NCI-H2171 treated with DMSO at 0.1 percent for 48 hours (cell line): ENCODE measurements around the gene TMEM63A.
"Not testable (repeated sequence)": the region's sequence is repeated elsewhere in the genome, so short reads cannot be mapped to it uniquely, and the experiment has no call there.

Source experiments
- DNase-seq: peaks from one replicate; lab custom pipeline; 2025; lab: John Stamatoyannopoulos, UW

TMEM63A gene

GRCh38 chr1:225845571-225846259, 36.5 kb downstream of the TMEM63A start:
- DNase-seq, result peak; percentile 51

GRCh38 chr1:225845097-225845496, 37.1 kb downstream of the TMEM63A start:
- no peak for DNase-seq

- DNase-seq, result no peak
Measured at GRCh38 chr1:225844236-225845061, 37.7 kb downstream of the TMEM63A start.

- no peak for DNase-seq
Measured at GRCh38 chr1:225843426-225843795, 38.8 kb downstream of the TMEM63A start.

GRCh38 chr1:225842788-225843425, 39.3 kb downstream of the TMEM63A start:
- DNase-seq, result no peak

- no peak for DNase-seq
Measured at GRCh38 chr1:225842074-225842473, 40.1 kb downstream of the TMEM63A start.

- no peak for DNase-seq
Measured at GRCh38 chr1:225840713-225841112, 41.5 kb downstream of the TMEM63A start.

GRCh38 chr1:225840223-225840610, 42.0 kb downstream of the TMEM63A start:
- DNase-seq, result no peak

GRCh38 chr1:225838793-225839192, 43.4 kb downstream of the TMEM63A start:
- no peak for DNase-seq

- DNase-seq, result not testable (repeated sequence)
Measured at GRCh38 chr1:225836296-225836695, 45.9 kb downstream of the TMEM63A start.

GRCh38 chr1:225835856-225836255, 46.3 kb downstream of the TMEM63A start:
- no peak for DNase-seq

GRCh38 chr1:225834417-225835329, 47.5 kb downstream of the TMEM63A start:
- peak; percentile 94 for DNase-seq

- no peak for DNase-seq
Measured at GRCh38 chr1:225830841-225831240, 51.3 kb downstream of the TMEM63A start.

- DNase-seq, result no peak
Measured at GRCh38 chr1:225828706-225829345, 53.4 kb downstream of the TMEM63A start.

- no peak for DNase-seq
Measured at GRCh38 chr1:225827076-225827475, 55.1 kb downstream of the TMEM63A start.

- peak; percentile 49 for DNase-seq
Measured at GRCh38 chr1:225825607-225826007, 56.6 kb downstream of the TMEM63A start.

GRCh38 chr1:225825078-225825477, 57.1 kb downstream of the TMEM63A start:
- peak; percentile 59 for DNase-seq

- peak; percentile 95 for DNase-seq
Measured at GRCh38 chr1:225824533-225824941, 57.6 kb downstream of the TMEM63A start.

GRCh38 chr1:225823811-225824261, 58.3 kb downstream of the TMEM63A start:
- DNase-seq, result no peak

GRCh38 chr1:225822655-225823403, 59.4 kb downstream of the TMEM63A start:
- peak; percentile 28 for DNase-seq
